Endothelial cell of umbilical vein (primary cell): ENCODE results near the gene ZNF341. TPM values are rescaled to one million over a fixed set of nuclear protein-coding genes. Genes with fewer than 3 reads are reported as not detected.

ENCODE experiments used
- BruUV-seq: library from RNA; stranded (reverse); fragments of 400-500 nt; replicated peaks from 2 replicates; lab custom pipeline; 2021; lab: Mats Ljungman, UMichigan
- CTCF ChIA-PET: fragments of 300-600, 350-600 bp; sonication (Branson Sonifier 250); formaldehyde crosslinking; loops from one replicate; lab custom pipeline; 2021; ENCODE audit warnings: antibody characterized with exemption, inconsistent platforms; lab: Charles Lee
- POLR2A ChIA-PET: fragments of 300-600, 350-600 bp; sonication (Branson Sonifier 250); formaldehyde crosslinking; loops from one replicate; lab custom pipeline; 2021; ENCODE audit warnings: antibody characterized with exemption, inconsistent platforms; lab: Charles Lee
- DNase-seq: peaks from one replicate; pipeline ENCODE4 v3.0.0-alpha.2; 2011; ENCODE audit warnings: low read depth, low spot score
- FAIRE-seq: peaks from 2 replicates; lab custom pipeline; 2011; peaks lifted over from hg19 to GRCh38; lab: Jason Lieb, UNC
- H2AFZ ChIP-seq: 2 replicates; pipeline ENCODE4 v1.6.0; 2012; ENCODE audit warnings: low read depth, low read length, control low read depth, inconsistent platforms
- H3K27ac ChIP-seq: 2 replicates; pipeline ENCODE4 v1.5.1; 2011; ENCODE audit warnings: low read depth, mild to moderate bottlenecking, control low read depth, low read length, moderate library complexity; ENCODE audit not compliant: insufficient read depth
- H3K27me3 ChIP-seq, 2 experiments: 2 replicates each; pipeline versions ENCODE4 v1.6.0 to v1.6.1; 2011; ENCODE audit warnings: low read length in 2 of 2, mixed read lengths in 1 of 2; ENCODE audit not compliant: control insufficient read depth in 2 of 2, insufficient read depth in 2 of 2
- H3K36me3 ChIP-seq, 2 experiments: 2 replicates in 1 of 2; 3 replicates in 1 of 2; pipeline ENCODE4 v1.5.1; 2011; ENCODE audit warnings: low read length in 2 of 2, mild to moderate bottlenecking in 1 of 2, moderate library complexity in 1 of 2; ENCODE audit not compliant: control insufficient read depth in 2 of 2, insufficient read depth in 2 of 2; ENCODE audit errors: extremely low read depth in 1 of 2
- H3K4me1 ChIP-seq: 3 replicates; pipeline ENCODE4 v1.5.1; 2011; ENCODE audit warnings: mild to moderate bottlenecking, low read length; ENCODE audit not compliant: control insufficient read depth, insufficient read depth; ENCODE audit errors: extremely low read depth
- H3K4me2 ChIP-seq: 2 replicates; pipeline ENCODE4 v1.6.1; 2011; ENCODE audit warnings: low read length, control low read depth, mixed read lengths; ENCODE audit not compliant: insufficient read depth
- H3K4me3 ChIP-seq, 3 experiments: fragments of 200-600 bp in 1 of 3; sonication (generic), shearing (Covaris generic) in 1 of 3; replicated peaks in 1 of 3; 2 replicates each; pipeline ENCODE4 v1.5.1; 2011 to 2016; ENCODE audit warnings: control low read depth in 3 of 3, low read length in 3 of 3, mild to moderate bottlenecking in 2 of 3, inconsistent platforms in 1 of 3, low read depth in 1 of 3, moderate library complexity in 1 of 3; ENCODE audit not compliant: insufficient read depth in 1 of 3
- H3K79me2 ChIP-seq: 2 replicates; pipeline ENCODE4 v1.6.0; 2012; ENCODE audit warnings: low read length, inconsistent platforms; ENCODE audit not compliant: control insufficient read depth, insufficient read depth
- H3K9ac ChIP-seq: replicated peaks from 2 replicates; pipeline ENCODE3; 2011; ENCODE audit warnings: low read length, control low read depth; ENCODE audit not compliant: insufficient read depth; ENCODE audit errors: extremely low read depth
- H3K9me1 ChIP-seq: replicated peaks from 3 replicates; pipeline ENCODE4 v1.6.0; 2011; ENCODE audit warnings: mild to moderate bottlenecking, low read length; ENCODE audit not compliant: control insufficient read depth, insufficient read depth; ENCODE audit errors: extremely low read depth
- H3K9me3 ChIP-seq: replicated peaks from 2 replicates; pipeline ENCODE4 v1.5.1; 2012; ENCODE audit warnings: low read length, inconsistent platforms; ENCODE audit not compliant: control insufficient read depth, insufficient read depth
- H4K20me1 ChIP-seq: replicated peaks from 2 replicates; pipeline ENCODE3; 2011; ENCODE audit warnings: mild to moderate bottlenecking, low read length; ENCODE audit not compliant: control insufficient read depth, insufficient read depth; ENCODE audit errors: extremely low read depth
- EZH2 ChIP-seq: IDR thresholded peaks from 2 replicates; pipeline ENCODE4 v1.6.1; 2012; ENCODE audit warnings: borderline replicate concordance, low read depth, mild to moderate bottlenecking, moderate library complexity, low read length, inconsistent platforms; ENCODE audit not compliant: severe bottlenecking
- FOS ChIP-seq: IDR thresholded peaks from 2 replicates; pipeline ENCODE4 v1.6.1; 2011; ENCODE audit warnings: mild to moderate bottlenecking, low read length, moderate library complexity, borderline replicate concordance; ENCODE audit not compliant: insufficient read depth
- GATA2 ChIP-seq: IDR thresholded peaks from 2 replicates; pipeline ENCODE4 v1.7.0; 2011; ENCODE audit warnings: low read depth, mild to moderate bottlenecking, moderate library complexity, mixed read lengths, low read length; ENCODE audit not compliant: insufficient read length, insufficient read depth
- JUN ChIP-seq: IDR thresholded peaks from 2 replicates; pipeline ENCODE4 v1.6.1; 2011; ENCODE audit warnings: borderline replicate concordance, low read depth; ENCODE audit not compliant: insufficient read length, insufficient read depth
- MYC ChIP-seq: IDR thresholded peaks from one replicate; pipeline ENCODE4 v1.6.1; 2011; ENCODE audit warnings: mild to moderate bottlenecking, low read depth, low read length
- POLR2A ChIP-seq: IDR thresholded peaks from 2 replicates; pipeline ENCODE4 v1.6.1; 2012; ENCODE audit warnings: low read depth, mild to moderate bottlenecking, control low read depth, low read length
- POLR2AphosphoS5 ChIP-seq: IDR thresholded peaks from 2 replicates; pipeline ENCODE4 v1.6.1; 2012; ENCODE audit warnings: low read depth, mild to moderate bottlenecking, control low read depth, low read length, moderate library complexity; ENCODE audit not compliant: insufficient read depth
- dilution Hi-C: fragments of 300-500 bp; cut with MboI; formaldehyde crosslinking; loops from one replicate; pipeline ENCODE4 v1.15.0; 2019; ENCODE audit warnings: low sequenced_read_pairs; ENCODE audit not compliant: extremely low pct_ligation_motif_present
- intact Hi-C: fragments of 100-400 bp; cut with micrococcal nuclease; formaldehyde crosslinking; loops from one replicate; pipeline ENCODE4 v1.10.0; 2022
- polyA plus RNA-seq, 4 experiments: library from polyadenylated mRNA; depleted of rRNA in 3 of 4; stranded (reverse) in 3 of 4; unstranded in 1 of 4; fragments of >200 nt; gene quantifications; 2 replicates each; pipeline versions ENCODE4 v1.2.1 to v1.2.3, GENCODE V29; 2011 to 2012; ENCODE audit warnings: missing spikeins in 1 of 4
- total RNA-seq: library from RNA; stranded (reverse); gene quantifications from 2 replicates; pipeline ENCODE4 v1.2.3, GENCODE V29; 2021
- TF ChIP-seq, protein P1 (sequence below): IDR thresholded peaks from 2 replicates; pipeline ENCODE4 v1.6.1; 2011; ENCODE audit not compliant: insufficient read depth, insufficient read length
- TF ChIP-seq, protein P2 (sequence below), 2 donors: IDR thresholded peaks; 1 replicate in 1 of 2; 2 replicates in 1 of 2; pipeline ENCODE4 v1.5.1; 2011; ENCODE audit warnings: low read length in 2 of 2, mild to moderate bottlenecking in 2 of 2, moderate library complexity in 2 of 2, control low read depth in 1 of 2, inconsistent platforms in 1 of 2, low read depth in 1 of 2; ENCODE audit not compliant: insufficient read depth in 1 of 2; ENCODE audit errors: extremely low read depth in 1 of 2

The ZNF341 gene
- total and polyA plus RNA-seq, 2 donors (not counting 3 experiments of a cell fraction or from before 2014, with no cell fraction given) = 4.9 TPM

DNA sequence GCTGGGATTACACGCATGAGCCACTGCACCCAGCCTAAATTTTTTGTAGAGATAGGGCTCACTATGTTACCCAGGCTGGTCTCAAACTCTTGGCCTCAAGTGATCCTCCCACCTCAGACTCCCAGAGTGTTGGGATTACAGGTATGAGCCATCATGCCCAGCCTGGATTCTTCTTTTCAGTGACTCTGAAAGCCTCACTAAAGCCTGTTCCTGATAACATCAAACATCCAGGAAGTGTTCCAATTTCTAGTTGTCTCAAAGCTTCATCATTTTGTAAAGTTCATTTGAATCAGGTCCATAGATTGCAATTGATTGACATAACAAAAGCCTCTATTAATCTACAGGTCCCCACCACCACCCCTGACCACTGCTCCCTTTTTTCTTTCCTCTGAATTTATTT, 50.1 kb downstream of the ZNF341 start:
- H3K9me3 ChIP-seq = no peaks in the 10 kb centered on the region
- dilution Hi-C loops (no loop called here), intact Hi-C loops (no loop called here)
- H3K27me3 ChIP-seq = no peaks in the 10 kb centered on the region
- TF ChIP-seq GATA2 = no peak
- TF ChIP-seq POLR2A = no peak
- TF ChIP-seq FOS = no peak
- no peak for TF ChIP-seq POLR2AphosphoS5
- no peaks in the 10 kb centered on the region for H4K20me1 ChIP-seq
- CTCF ChIA-PET = no interaction called here
- DNase-seq (no peak), FAIRE-seq (no peak)
- H3K79me2 ChIP-seq = no peaks in the 10 kb centered on the region
- H3K4me1 ChIP-seq = peaks cover 8% of the 10 kb centered on the region
- POLR2A ChIA-PET = no interaction called here
- H3K4me2 ChIP-seq = no peak overlapping the region
- no peaks in the 10 kb centered on the region for H3K36me3 ChIP-seq
- H3K9ac ChIP-seq = no peak overlapping the region
- no TSS peak for BruUV-seq
- H2AFZ ChIP-seq = no peak overlapping the region
- H3K9me1 ChIP-seq = no peaks in the 10 kb centered on the region
- no peak overlapping the region for H3K27ac ChIP-seq
- H3K4me3 ChIP-seq = no peak overlapping the region

DNA sequence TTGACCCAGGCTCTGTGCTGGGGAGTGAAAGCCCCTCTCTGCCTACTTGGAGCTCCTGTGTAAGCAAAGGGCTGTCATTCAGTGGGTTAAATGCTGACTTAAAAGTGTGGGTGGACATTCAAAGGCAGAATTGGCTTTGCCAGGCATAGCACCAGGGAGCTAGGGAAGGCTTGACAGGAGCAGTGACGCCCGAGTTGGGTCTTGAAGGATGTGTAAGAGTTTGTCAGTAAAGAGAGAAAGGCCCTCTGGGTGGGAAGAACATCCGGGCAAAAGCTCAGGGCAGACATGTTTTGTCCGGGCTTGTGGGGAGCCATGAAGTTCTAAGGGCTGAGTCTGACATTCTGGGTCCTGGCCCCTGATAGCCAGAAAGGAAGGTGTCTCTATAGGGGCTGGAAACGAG, 51.5 kb downstream of the ZNF341 start:
- BruUV-seq = no TSS peak
- CTCF ChIA-PET = interaction anchor here (1.4 kb wide), 1 partner anchor 11 kb away, joined by 4 read pairs; no protein-coding TSS in a partner anchor
- no peak overlapping the region for H3K4me3 ChIP-seq

More for the DNA sequence above, 51.5 kb downstream of the ZNF341 start:
- Histone ChIP-seq H3K9me1 (no peaks in the 10 kb centered on the region), H2AFZ (no peak overlapping the region), H3K36me3 (no peaks in the 10 kb centered on the region), H3K9ac (no peak overlapping the region), H3K9me3 (no peaks in the 10 kb centered on the region), H3K4me2 (no peak overlapping the region), H3K27me3 (no peaks in the 10 kb centered on the region), H3K27ac (no peak overlapping the region), H3K4me1 (peaks cover 20% of the 10 kb centered on the region), H3K79me2 (no peaks in the 10 kb centered on the region), H4K20me1 (no peaks in the 10 kb centered on the region)
- DNase-seq (no peak), FAIRE-seq (no peak)
- POLR2A ChIA-PET = no interaction called here
- dilution Hi-C loops = no loop called here
- intact Hi-C loops = no loop called here
- TF ChIP-seq JUN = no peak
- TF ChIP-seq GATA2 = no peak
- no peak for TF ChIP-seq POLR2AphosphoS5
- TF ChIP-seq, protein P1, sequence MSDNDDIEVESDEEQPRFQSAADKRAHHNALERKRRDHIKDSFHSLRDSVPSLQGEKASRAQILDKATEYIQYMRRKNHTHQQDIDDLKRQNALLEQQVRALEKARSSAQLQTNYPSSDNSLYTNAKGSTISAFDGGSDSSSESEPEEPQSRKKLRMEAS = no peak
- TF ChIP-seq POLR2A = no peak
- no peak for TF ChIP-seq MYC
- TF ChIP-seq EZH2 = no peak
- no peak for TF ChIP-seq FOS
- TF ChIP-seq, protein P2, sequence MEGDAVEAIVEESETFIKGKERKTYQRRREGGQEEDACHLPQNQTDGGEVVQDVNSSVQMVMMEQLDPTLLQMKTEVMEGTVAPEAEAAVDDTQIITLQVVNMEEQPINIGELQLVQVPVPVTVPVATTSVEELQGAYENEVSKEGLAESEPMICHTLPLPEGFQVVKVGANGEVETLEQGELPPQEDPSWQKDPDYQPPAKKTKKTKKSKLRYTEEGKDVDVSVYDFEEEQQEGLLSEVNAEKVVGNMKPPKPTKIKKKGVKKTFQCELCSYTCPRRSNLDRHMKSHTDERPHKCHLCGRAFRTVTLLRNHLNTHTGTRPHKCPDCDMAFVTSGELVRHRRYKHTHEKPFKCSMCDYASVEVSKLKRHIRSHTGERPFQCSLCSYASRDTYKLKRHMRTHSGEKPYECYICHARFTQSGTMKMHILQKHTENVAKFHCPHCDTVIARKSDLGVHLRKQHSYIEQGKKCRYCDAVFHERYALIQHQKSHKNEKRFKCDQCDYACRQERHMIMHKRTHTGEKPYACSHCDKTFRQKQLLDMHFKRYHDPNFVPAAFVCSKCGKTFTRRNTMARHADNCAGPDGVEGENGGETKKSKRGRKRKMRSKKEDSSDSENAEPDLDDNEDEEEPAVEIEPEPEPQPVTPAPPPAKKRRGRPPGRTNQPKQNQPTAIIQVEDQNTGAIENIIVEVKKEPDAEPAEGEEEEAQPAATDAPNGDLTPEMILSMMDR (IDR thresholded peaks at IDR 0.05; ENCODE audit: extremely low read depth in 1 of 2, insufficient read depth in 1 of 2, low read depth in 1 of 2, low read length in 2 of 2) = no peak
